Vagina (tissue), 2 donors: Measurements from ENCODE around the gene PMM1.

Experiments used
- CTCF ChIP-seq, 3 experiments: fragments of 450-650 bp in 2 of 3; fragments of 200-600 bp in 1 of 3; sonication (generic) in 1 of 3; IDR thresholded peaks; one replicate each; pipeline ENCODE4 v1.5.1; 2017 to 2019; ENCODE audit warnings: antibody characterized with exemption in 3 of 3, mild to moderate bottlenecking in 2 of 3, moderate library complexity in 2 of 3
- POLR2AphosphoS5 ChIP-seq, 2 donors: sonication (generic); formaldehyde crosslinking; IDR thresholded peaks; one replicate each; pipeline ENCODE4 v1.9.0; 2017; ENCODE audit warnings: antibody characterized with exemption in 2 of 2, mild to moderate bottlenecking in 2 of 2, low read depth in 1 of 2; ENCODE audit not compliant: insufficient read depth in 1 of 2

- TF ChIP-seq CTCF (IDR thresholded peaks at IDR 0.05) (no peak), POLR2AphosphoS5 (IDR thresholded peaks at IDR 0.05; ENCODE audit: insufficient read depth in 1 of 2, low read depth in 1 of 2) (no peak)
Measured at GRCh38 chr22:41584881-41585280, 4.8 kb downstream of the PMM1 start.
